Astrocyte (in vitro differentiated cells and primary cell): ENCODE measurements around the gene NFATC1.

ENCODE experiments used
- CTCF ChIP-seq: IDR thresholded peaks from 2 replicates; pipeline ENCODE4 v1.5.1; 2011; ENCODE audit warnings: low read depth, mild to moderate bottlenecking, inconsistent platforms, low read length, moderate library complexity; ENCODE audit not compliant: insufficient read depth
- EZH2 ChIP-seq: IDR thresholded peaks from 2 replicates; pipeline ENCODE4 v1.6.1; 2012; ENCODE audit warnings: mild to moderate bottlenecking, low read length, inconsistent platforms; ENCODE audit not compliant: insufficient read depth

GRCh38 chr18:79495591-79496071 lies 99.9 kb downstream of the NFATC1 start:
- TF ChIP-seq CTCF (no peak), EZH2 (no peak)
